SK-N-SH (cell line): ENCODE data around the gene MXRA8. TPM values are rescaled to one million over a fixed set of nuclear protein-coding genes. Genes with fewer than 3 reads are reported as not detected.

Experiments used
- CTCF ChIA-PET: fragments of 300-600, 350-600 bp; formaldehyde crosslinking; extraction: SDS; loops from one replicate; lab custom pipeline; 2021; lab: Yijun Ruan, JAX
- POLR2A ChIA-PET: fragments of 350-600 bp; sonication (Branson Sonifier 250); formaldehyde crosslinking; extraction: SDS; loops from one replicate; lab custom pipeline; 2020; ENCODE audit warnings: antibody characterized with exemption, inconsistent platforms; lab: Yijun Ruan, JAX
- DNase-seq: peaks from one replicate; pipeline ENCODE4 v3.0.0; 2012
- H2AFZ ChIP-seq: fragments of 200-600 bp; sonication (generic); 2 replicates; pipeline ENCODE4 v1.8.1; 2016; ENCODE audit warnings: antibody characterized with exemption, mild to moderate bottlenecking, low read depth
- H3F3A ChIP-seq: fragments of 200-600 bp; sonication (generic); replicated peaks from 2 replicates; pipeline ENCODE3; 2016; ENCODE audit warnings: antibody characterized with exemption, mild to moderate bottlenecking; ENCODE audit not compliant: insufficient read depth
- H3K27ac ChIP-seq, 2 experiments: fragments of 200-500 bp in 1 of 2; fragments of 200-600 bp in 1 of 2; sonication (Bioruptor generic) in 1 of 2; sonication (generic), shearing (Covaris generic) in 1 of 2; 2 replicates each; pipeline versions ENCODE4 v1.5.1 to v1.6.1; 2014 to 2016; ENCODE audit warnings: low read depth in 2 of 2, inconsistent platforms in 1 of 2, low read length in 1 of 2, mild to moderate bottlenecking in 1 of 2, mixed read lengths in 1 of 2
- H3K27me3 ChIP-seq: fragments of 200-600 bp; sonication (generic), shearing (Covaris generic); 2 replicates; pipeline ENCODE4 v1.6.1; 2016; ENCODE audit warnings: mixed run types; ENCODE audit not compliant: insufficient read depth
- H3K36me3 ChIP-seq, 2 experiments: fragments of 200-500 bp in 1 of 2; fragments of 200-600 bp in 1 of 2; sonication (Bioruptor generic) in 1 of 2; sonication (generic) in 1 of 2; replicated peaks in 1 of 2; 2 replicates each; pipeline versions ENCODE3 to v1.5.1; 2014 to 2016; ENCODE audit warnings: low read length in 1 of 2, mild to moderate bottlenecking in 1 of 2; ENCODE audit not compliant: insufficient read depth in 2 of 2, control insufficient read depth in 1 of 2
- H3K4me1 ChIP-seq, 2 experiments: fragments of 200-500 bp in 1 of 2; fragments of 200-600 bp in 1 of 2; sonication (Bioruptor generic) in 1 of 2; sonication (generic), shearing (Covaris generic) in 1 of 2; 2 replicates each; pipeline versions ENCODE4 v1.5.1 to v1.6.1; 2014 to 2016; ENCODE audit warnings: low read depth in 1 of 2, low read length in 1 of 2, mixed run types in 1 of 2; ENCODE audit not compliant: insufficient read depth in 2 of 2, control insufficient read depth in 1 of 2
- H3K4me2 ChIP-seq: fragments of 200-600 bp; sonication (generic), shearing (Covaris generic); 2 replicates; pipeline ENCODE4 v1.6.1; 2017; ENCODE audit warnings: mixed run types
- H3K4me3 ChIP-seq, 2 experiments: fragments of 200-500 bp in 1 of 2; fragments of 200-600 bp in 1 of 2; sonication (Bioruptor generic) in 1 of 2; sonication (generic), shearing (Covaris generic) in 1 of 2; 2 replicates each; pipeline versions ENCODE4 v1.5.1 to v1.8.1; 2014 to 2016; ENCODE audit warnings: low read depth in 2 of 2, inconsistent platforms in 1 of 2, low read length in 1 of 2, mild to moderate bottlenecking in 1 of 2, mixed read lengths in 1 of 2, moderate library complexity in 1 of 2
- H3K79me2 ChIP-seq: fragments of 200-600 bp; sonication (generic); 2 replicates; pipeline ENCODE4 v1.8.1; 2017; ENCODE audit warnings: mild to moderate bottlenecking; ENCODE audit not compliant: insufficient read depth
- H3K9ac ChIP-seq: fragments of 200-600 bp; sonication (generic); 2 replicates; pipeline ENCODE4 v1.6.1; 2017; ENCODE audit warnings: mixed run types
- H3K9me2 ChIP-seq: fragments of 200-600 bp; sonication (generic); 2 replicates; pipeline ENCODE4 v1.6.1; 2017; ENCODE audit warnings: mixed run types
- H3K9me3 ChIP-seq: fragments of 200-600 bp; sonication (generic); 2 replicates; pipeline ENCODE4 v1.6.1; 2017; ENCODE audit warnings: mixed run types, mild to moderate bottlenecking, moderate library complexity
- H4K20me1 ChIP-seq: fragments of 200-600 bp; sonication (generic); 2 replicates; pipeline ENCODE4 v1.6.1; 2017; ENCODE audit warnings: mild to moderate bottlenecking, mixed run types; ENCODE audit not compliant: insufficient read depth
- EP300 ChIP-seq, 2 experiments: IDR thresholded peaks; 2 replicates each; pipeline versions ENCODE4 v1.4.0 to v1.6.1; 2012; ENCODE audit warnings: borderline replicate concordance in 1 of 2, low read depth in 1 of 2, low read length in 1 of 2
- EZH2phosphoT487 ChIP-seq: fragments of 200-600 bp; sonication (generic); IDR thresholded peaks from 2 replicates; pipeline ENCODE4 v1.6.1; 2017; ENCODE audit warnings: low read depth, mixed run types, mild to moderate bottlenecking, antibody characterized with exemption, moderate library complexity, borderline replicate concordance
- FOSL2 ChIP-seq: IDR thresholded peaks from 2 replicates; pipeline ENCODE4 v1.4.0; 2012; ENCODE audit warnings: low read depth, mild to moderate bottlenecking, moderate library complexity, borderline replicate concordance
- FOXM1 ChIP-seq: IDR thresholded peaks from 2 replicates; pipeline ENCODE4 v1.4.0; 2012; ENCODE audit warnings: low read depth, mild to moderate bottlenecking
- GABPA ChIP-seq: IDR thresholded peaks from 2 replicates; pipeline ENCODE4 v1.4.0; 2012; ENCODE audit warnings: low read depth, mild to moderate bottlenecking
- GATA2 ChIP-seq: sonication (generic); formaldehyde crosslinking; IDR thresholded peaks from 2 replicates; pipeline ENCODE4 v1.5.0; 2020; ENCODE audit warnings: mild to moderate bottlenecking, missing genetic modification reagents
- IRF3 ChIP-seq: fragments of 150-350 bp; IDR thresholded peaks from 2 replicates; pipeline ENCODE4 v1.6.1; 2016; ENCODE audit warnings: mild to moderate bottlenecking, low read depth, low read length
- JUND ChIP-seq: IDR thresholded peaks from 2 replicates; pipeline ENCODE4 v1.4.0; 2012
- MEF2A ChIP-seq: IDR thresholded peaks from 2 replicates; pipeline ENCODE4 v1.4.0; 2012; ENCODE audit warnings: low read depth, borderline replicate concordance
- MXI1 ChIP-seq: IDR thresholded peaks from 2 replicates; pipeline ENCODE4 v1.6.1; 2012; ENCODE audit warnings: mild to moderate bottlenecking, low read depth, low read length, improper control_type of control experiment
- NRF1 ChIP-seq: IDR thresholded peaks from 2 replicates; pipeline ENCODE4 v1.6.1; 2012; ENCODE audit warnings: low read depth, mild to moderate bottlenecking, low read length
- PBX3 ChIP-seq: IDR thresholded peaks from 2 replicates; pipeline ENCODE4; 2012
- POLR2AphosphoS5 ChIP-seq: IDR thresholded peaks from 2 replicates; pipeline ENCODE4 v1.6.1; 2012; ENCODE audit warnings: low read depth, low read length
- RAD21 ChIP-seq: IDR thresholded peaks from 2 replicates; pipeline ENCODE4 v1.6.1; 2012; ENCODE audit warnings: mild to moderate bottlenecking, low read length
- RCOR1 ChIP-seq: fragments of 150-350 bp; IDR thresholded peaks from 2 replicates; pipeline ENCODE4 v1.6.1; 2017; ENCODE audit warnings: antibody characterized with exemption, low read length
- REST ChIP-seq: IDR thresholded peaks from 2 replicates; pipeline ENCODE4 v1.6.1; 2012; ENCODE audit warnings: mild to moderate bottlenecking, low read depth, low read length, moderate library complexity
- RXRA ChIP-seq: IDR thresholded peaks from 2 replicates; pipeline ENCODE4 v1.4.0; 2012; ENCODE audit warnings: low read depth, mild to moderate bottlenecking, borderline replicate concordance
- TAF1 ChIP-seq: IDR thresholded peaks from 2 replicates; pipeline ENCODE4 v1.6.1; 2012; ENCODE audit warnings: low read depth, mild to moderate bottlenecking, low read length, moderate library complexity, borderline replicate concordance
- TCF12 ChIP-seq: IDR thresholded peaks from 2 replicates; pipeline ENCODE4 v1.4.0; 2012
- USF1 ChIP-seq: IDR thresholded peaks from 2 replicates; pipeline ENCODE4 v1.4.0; 2012; ENCODE audit warnings: low read depth, borderline replicate concordance
- whole genome bisulfite sequencing: methylation state at CpG from one replicate; pipeline ENCODE4 v1.1.6; 2017; ENCODE audit warnings: low lambda C conversion rate; 5-methylcytosine and 5-hydroxymethylcytosine counted together
- polyA plus RNA-seq, 3 experiments: library from polyadenylated mRNA; depleted of rRNA; stranded (reverse); fragments of >200 nt; gene quantifications; 2 replicates each; pipeline ENCODE4 v1.2.3, GENCODE V29; 2012

The MXRA8 gene
- polyA plus RNA-seq, 1 of the 3 experiments (the other 2 are of a cell fraction): 2.5 TPM

- ChIA-PET CTCF (interaction anchor here (0.8 to 3.6 kb wide), 2 partner anchors 11 to 12 kb away, joined by 4 to 37 read pairs; no protein-coding TSS in a partner anchor), POLR2A (interaction anchor here (0.7 to 1.6 kb wide), 3 partner anchors 10 to 16 kb away, joined by 3 to 6 read pairs (median 3); partner anchors contain the start of gene AURKAIP1)
- no peaks in the 10 kb centered on the region for H3K27me3 ChIP-seq
- 0 out of 2 replicates have a peak overlapping the region, but pooled peaks have one; percentile 41 for H2AFZ ChIP-seq
- H3K4me1 ChIP-seq: peaks cover 20 to 46% of the 10 kb centered on the region in 2 experiments; a peak in 3 of 4 replicates
- no peaks in the 10 kb centered on the region for H3K9me2 ChIP-seq
- no peak for DNase-seq
- no peak overlapping the region for H3K4me3 ChIP-seq
- peak overlapping the region; percentile 67; the same call in 1 of the 2 replicates for H3K9ac ChIP-seq
- no peaks in the 10 kb centered on the region for H4K20me1 ChIP-seq
- H3K9me3 ChIP-seq: no peaks in the 10 kb centered on the region
- WGBS: 91% methylated on average over 3 of the region's 6 CpGs
- TF ChIP-seq NRF1: no peak
- TF ChIP-seq EZH2phosphoT487: no peak
- TF ChIP-seq TCF12: no peak
- no peak for TF ChIP-seq USF1
- no peak for TF ChIP-seq FOXM1
- TF ChIP-seq GATA2: no peak
- TF ChIP-seq MEF2A: no peak
- TF ChIP-seq RAD21: no peak
- TF ChIP-seq IRF3: no peak
- TF ChIP-seq GABPA: no peak
- TF ChIP-seq POLR2AphosphoS5: no peak
- TF ChIP-seq JUND: no peak
- TF ChIP-seq RXRA: no peak
- no peak for TF ChIP-seq REST
- no peak for TF ChIP-seq RCOR1
- TF ChIP-seq TAF1: no peak
- TF ChIP-seq PBX3: no peak
- TF ChIP-seq EP300 (IDR thresholded peaks at IDR 0.05; ENCODE audit: borderline replicate concordance in 1 of 2, low read depth in 1 of 2, low read length in 1 of 2): no peak
- no peak for TF ChIP-seq MXI1
- TF ChIP-seq FOSL2: no peak
- H3K27ac ChIP-seq: peak overlapping the region; percentile 88 to 98
- H3K36me3 ChIP-seq: no peaks in the 10 kb centered on the region
- H3K4me2 ChIP-seq: peak overlapping the region; percentile 70
- H3F3A ChIP-seq: peaks cover 7% of the 10 kb centered on the region
- no peaks in the 10 kb centered on the region for H3K79me2 ChIP-seq
Measured at GRCh38 chr1:1359308-1359663, 931 bp upstream of the MXRA8 start.
